Measurements from ENCODE around the gene NDE1. TPM values are rescaled to one million over a fixed set of nuclear protein-coding genes. Genes with fewer than 3 reads are reported as not detected.
"Not testable (repeated sequence)": the region's sequence is repeated elsewhere in the genome, so short reads cannot be mapped to it uniquely, and the experiment has no call there.

NDE1 gene
- total RNA-seq, 1 donor from 2014 or later = 12.4 TPM

GRCh38 chr16:15643946-15644250 lies 6.1 kb upstream of the NDE1 start:
- Mint-ChIP-seq H3K4me1 (ENCODE audit: low read depth, unreplicated experiment) (peaks cover 6% of the 10 kb centered on the region), H3K4me3 (ENCODE audit: unreplicated experiment) (peak overlapping the region; percentile 89), H3K9me3 (ENCODE audit: unreplicated experiment) (no peaks in the 10 kb centered on the region), H3K27ac (ENCODE audit: unreplicated experiment) (peak overlapping the region; percentile 84), H3K27me3 (ENCODE audit: unreplicated experiment) (no peaks in the 10 kb centered on the region), H3K36me3 (ENCODE audit: unreplicated experiment) (no peaks in the 10 kb centered on the region)
- no peak for DNase-seq
- TF ChIP-seq CTCF (IDR thresholded peaks at IDR 0.05; ENCODE audit: partially characterized antibody, unreplicated experiment) = no peak

GRCh38 chr16:15644267-15644961 lies 5.6 kb upstream of the NDE1 start:
- peaks cover 6% of the 10 kb centered on the region for H3K4me1 Mint-ChIP-seq (ENCODE audit: low read depth, unreplicated experiment)
- peaks cover under 1% of the 10 kb centered on the region for H3K27me3 Mint-ChIP-seq (ENCODE audit: unreplicated experiment)
- TF ChIP-seq CTCF (IDR thresholded peaks at IDR 0.05; ENCODE audit: partially characterized antibody, unreplicated experiment) = no peak
- H3K27ac Mint-ChIP-seq (ENCODE audit: unreplicated experiment) = no peak overlapping the region
- H3K9me3 Mint-ChIP-seq (ENCODE audit: unreplicated experiment) = no peaks in the 10 kb centered on the region
- no peaks in the 10 kb centered on the region for H3K36me3 Mint-ChIP-seq (ENCODE audit: unreplicated experiment)
- DNase-seq = no peak
- H3K4me3 Mint-ChIP-seq (ENCODE audit: unreplicated experiment) = peak overlapping the region; percentile 89

- H3K4me1 Mint-ChIP-seq (ENCODE audit: low read depth, unreplicated experiment); H3K9me3 Mint-ChIP-seq (ENCODE audit: unreplicated experiment); DNase-seq; H3K4me3 Mint-ChIP-seq (ENCODE audit: unreplicated experiment); H3K27me3 Mint-ChIP-seq (ENCODE audit: unreplicated experiment); H3K36me3 Mint-ChIP-seq (ENCODE audit: unreplicated experiment); H3K27ac Mint-ChIP-seq (ENCODE audit: unreplicated experiment): not testable (repeated sequence)
Measured at GRCh38 chr16:15644962-15645465, 5.0 kb upstream of the NDE1 start.

- not testable (repeated sequence) for H3K4me3 Mint-ChIP-seq (ENCODE audit: unreplicated experiment); H3K27me3 Mint-ChIP-seq (ENCODE audit: unreplicated experiment); H3K4me1 Mint-ChIP-seq (ENCODE audit: low read depth, unreplicated experiment); DNase-seq; H3K36me3 Mint-ChIP-seq (ENCODE audit: unreplicated experiment); H3K9me3 Mint-ChIP-seq (ENCODE audit: unreplicated experiment); H3K27ac Mint-ChIP-seq (ENCODE audit: unreplicated experiment)
Measured at GRCh38 chr16:15646557-15647293, 3.3 kb upstream of the NDE1 start.

- Mint-ChIP-seq H3K4me3 (ENCODE audit: unreplicated experiment) (no peak overlapping the region), H3K36me3 (ENCODE audit: unreplicated experiment) (no peaks in the 10 kb centered on the region)
Measured at GRCh38 chr16:15647294-15648014, 2.6 kb upstream of the NDE1 start.

More at GRCh38 chr16:15647294-15648014, 2.6 kb upstream of the NDE1 start:
- H3K27me3 Mint-ChIP-seq (ENCODE audit: unreplicated experiment) = peaks cover 5% of the 10 kb centered on the region
- no peak for DNase-seq
- no peak for TF ChIP-seq CTCF (IDR thresholded peaks at IDR 0.05; ENCODE audit: partially characterized antibody, unreplicated experiment)
- H3K27ac Mint-ChIP-seq (ENCODE audit: unreplicated experiment) = no peak overlapping the region
- no peaks in the 10 kb centered on the region for H3K4me1 Mint-ChIP-seq (ENCODE audit: low read depth, unreplicated experiment)
- H3K9me3 Mint-ChIP-seq (ENCODE audit: unreplicated experiment) = peaks cover 2% of the 10 kb centered on the region
